NCI-H510A treated with DMSO at 0.1 percent for 48 hours (cell line): ENCODE measurements around the gene DGAT2L6.

ENCODE experiments used
- DNase-seq: peaks from one replicate; lab custom pipeline; 2025; lab: John Stamatoyannopoulos, UW

Gene DGAT2L6

DNA sequence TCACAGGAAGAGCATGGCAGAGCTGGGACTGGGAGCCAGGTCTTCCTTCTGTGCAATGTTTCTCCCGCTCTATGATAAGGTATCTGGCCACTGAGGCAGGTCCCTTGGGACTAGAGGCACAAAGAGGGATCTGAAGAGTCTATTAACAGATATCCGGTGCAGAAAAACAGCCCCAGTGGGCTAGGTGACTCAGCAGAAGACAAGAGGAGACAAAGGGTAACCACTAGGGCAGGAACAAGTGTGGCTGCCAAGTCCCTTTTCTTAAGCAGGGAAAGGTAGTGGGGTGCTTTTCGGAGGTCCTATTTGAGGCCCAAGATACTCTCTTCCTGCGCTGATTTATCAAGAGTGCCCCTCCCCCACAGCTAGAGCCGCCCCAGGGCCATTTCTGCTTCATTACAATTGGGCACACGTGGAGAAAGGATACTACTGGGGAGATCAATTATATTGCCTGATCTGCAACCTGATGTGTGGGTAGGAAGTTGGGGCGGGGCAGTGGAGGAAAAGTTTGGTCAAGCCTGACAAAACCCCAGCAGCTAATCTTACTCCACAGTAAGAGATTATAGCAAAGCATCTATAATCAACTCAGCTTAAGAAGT is at the start of gene DGAT2L6:
TSS of gene DGAT2L6 (plus strand) at position 546 of the 596 bp plus-strand sequence. CDS start 100 bp downstream, outside the sequence.
- no peak for DNase-seq

DNA sequence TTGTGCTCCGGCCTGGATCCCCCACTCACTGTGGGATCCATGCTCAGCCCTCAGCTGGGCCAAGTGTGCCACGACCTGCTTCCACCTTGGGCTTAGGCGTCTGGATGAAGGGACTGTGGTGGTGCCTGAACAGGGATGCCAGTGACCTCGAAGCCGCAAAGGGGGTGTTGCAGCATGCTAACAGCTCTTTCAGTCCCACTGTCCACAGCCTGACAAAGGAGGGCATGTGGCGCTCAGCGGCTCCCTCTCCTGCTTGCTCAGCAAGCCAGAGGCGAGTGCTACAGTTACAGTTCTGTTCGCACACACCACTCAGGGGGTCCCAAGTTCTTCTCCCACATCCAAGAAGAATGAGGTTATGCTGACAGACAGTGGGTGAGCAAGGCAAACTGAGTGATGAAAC is 49.2 kb upstream of the DGAT2L6 start:
- no peak for DNase-seq

- no peak for DNase-seq
These were observed 47.5 kb upstream of the DGAT2L6 start for GRCh38 chrX:70129816-70130215.

GRCh38 chrX:70132224-70132623 is 45.1 kb upstream of the DGAT2L6 start:
- DNase-seq = peak; percentile 14

DNA sequence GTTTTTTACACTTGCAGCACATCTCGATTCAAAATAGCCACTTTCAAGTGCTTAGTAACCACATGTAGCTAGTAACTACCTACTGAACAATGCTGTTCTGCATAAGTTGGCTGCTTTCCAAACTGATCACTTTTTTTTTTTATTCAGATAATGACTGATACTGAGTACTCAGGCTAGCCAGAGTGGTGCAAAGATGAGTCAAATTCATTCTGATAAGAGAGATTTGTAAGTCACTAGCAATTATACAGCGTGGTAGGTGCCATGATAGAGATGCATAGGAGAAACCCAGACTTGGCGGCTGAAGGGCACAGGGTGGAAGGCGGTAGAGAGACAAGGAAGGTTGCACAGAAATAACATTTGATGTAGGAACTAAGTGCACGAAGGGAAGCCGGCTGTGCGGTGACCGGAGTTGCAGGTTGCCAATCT is 44.4 kb upstream of the DGAT2L6 start:
- peak; percentile 59 for DNase-seq

DNA sequence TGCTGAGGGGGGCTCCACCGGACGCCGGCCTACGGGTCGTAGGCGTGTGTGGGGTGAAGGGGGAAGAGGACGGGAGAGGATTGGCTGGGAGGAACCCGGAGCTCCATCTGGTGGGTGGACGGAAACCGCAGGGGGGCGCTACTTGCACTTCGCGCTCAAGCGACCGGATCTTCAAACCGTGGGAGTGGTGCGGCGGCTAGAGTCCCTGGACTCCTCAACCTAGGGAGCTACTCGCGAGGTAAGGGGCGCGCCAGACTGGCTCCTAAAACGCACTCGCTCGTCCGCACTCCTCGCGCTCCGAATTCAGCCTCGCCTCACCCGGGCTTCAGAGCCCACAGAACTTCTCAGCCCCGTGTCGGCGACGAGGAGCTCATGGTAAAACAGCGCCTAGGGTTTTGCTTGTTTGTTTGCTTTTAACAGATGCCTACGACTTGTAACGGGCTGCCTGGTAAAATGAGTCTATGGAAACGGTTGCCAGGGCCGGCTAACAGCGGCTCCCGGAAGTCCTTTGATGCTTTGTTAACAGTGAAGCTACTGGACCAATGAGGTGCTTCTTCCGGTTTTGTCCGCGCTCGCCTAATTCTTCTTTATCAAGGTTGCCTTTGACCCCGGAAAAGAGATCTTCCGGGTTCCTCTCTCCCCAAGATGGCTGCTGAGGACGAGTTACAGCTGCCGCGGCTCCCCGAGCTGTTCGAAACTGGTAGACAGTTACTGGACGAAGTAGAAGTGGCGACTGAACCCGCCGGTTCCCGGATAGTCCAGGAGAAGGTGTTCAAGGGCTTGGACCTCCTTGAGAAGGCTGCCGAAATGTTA is 43.8 kb upstream of the DGAT2L6 start, which contains the start of gene IGBP1:
TSS of gene IGBP1 (plus strand) at position 145 of the 813 bp plus-strand sequence. CDS start at position 646, 501 bp downstream.
- peak; percentile 95 for DNase-seq

DNA sequence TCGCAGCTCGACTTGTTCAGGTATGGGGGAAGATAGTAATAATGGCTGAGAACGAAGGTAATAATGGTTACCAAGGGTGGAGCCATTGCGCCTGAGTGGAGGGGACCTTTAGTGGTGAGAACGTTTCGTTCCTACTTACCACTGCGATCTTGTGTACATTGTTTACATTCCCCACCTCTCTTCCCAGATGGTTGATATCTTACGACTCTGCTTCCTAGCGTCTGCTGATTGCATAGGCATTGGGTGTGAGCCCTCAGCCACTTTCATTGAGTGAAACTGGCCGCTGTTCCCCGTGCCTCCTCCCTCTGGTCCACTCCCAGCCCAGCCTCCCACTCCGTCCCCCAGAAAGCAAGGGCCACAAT is 43.2 kb upstream of the DGAT2L6 start:
- DNase-seq = peak; percentile 23

DNA sequence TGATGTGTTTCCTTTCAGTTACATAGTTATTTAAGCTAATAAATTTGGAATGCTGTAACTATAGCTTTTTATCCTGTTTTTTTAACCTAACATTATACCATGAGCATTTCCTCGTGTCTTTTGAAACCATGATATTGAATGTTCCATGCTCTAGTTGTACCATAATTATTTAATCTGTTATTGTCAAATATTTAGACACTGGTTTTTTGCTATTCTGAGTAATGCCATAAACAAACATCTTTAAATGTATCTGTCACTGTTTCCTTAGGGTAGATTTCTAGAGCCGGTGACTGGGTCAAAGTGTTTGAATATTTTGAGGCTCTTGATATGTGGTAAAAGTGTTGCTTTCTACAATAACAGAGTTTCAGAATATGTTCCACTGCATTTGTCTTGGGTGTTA is 38.7 kb upstream of the DGAT2L6 start:
- no peak for DNase-seq

GRCh38 chrX:70139736-70140135 is 37.5 kb upstream of the DGAT2L6 start:
- no peak for DNase-seq

DNA sequence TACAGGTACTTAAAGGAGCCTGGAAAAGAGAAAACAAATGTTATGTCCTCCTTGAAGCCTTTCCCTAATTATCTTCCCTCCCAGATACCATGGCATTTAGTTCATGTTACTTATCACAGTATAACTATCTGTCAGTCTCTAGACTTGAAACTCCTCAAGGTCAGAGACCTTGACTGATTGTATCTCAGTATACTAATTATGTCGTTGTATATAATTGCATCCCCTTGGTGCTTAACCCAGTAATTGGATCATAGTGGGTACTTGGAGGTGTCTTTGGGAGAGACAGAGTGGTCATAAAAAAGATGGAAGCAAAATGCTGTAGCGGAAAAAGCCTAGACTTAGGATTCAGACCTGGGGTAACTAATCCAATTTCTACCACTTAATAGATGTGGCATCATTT is 35.9 kb upstream of the DGAT2L6 start:
- no peak for DNase-seq

- DNase-seq = no peak
These were observed 10.4 kb upstream of the DGAT2L6 start for GRCh38 chrX:70166601-70167590.

DNA sequence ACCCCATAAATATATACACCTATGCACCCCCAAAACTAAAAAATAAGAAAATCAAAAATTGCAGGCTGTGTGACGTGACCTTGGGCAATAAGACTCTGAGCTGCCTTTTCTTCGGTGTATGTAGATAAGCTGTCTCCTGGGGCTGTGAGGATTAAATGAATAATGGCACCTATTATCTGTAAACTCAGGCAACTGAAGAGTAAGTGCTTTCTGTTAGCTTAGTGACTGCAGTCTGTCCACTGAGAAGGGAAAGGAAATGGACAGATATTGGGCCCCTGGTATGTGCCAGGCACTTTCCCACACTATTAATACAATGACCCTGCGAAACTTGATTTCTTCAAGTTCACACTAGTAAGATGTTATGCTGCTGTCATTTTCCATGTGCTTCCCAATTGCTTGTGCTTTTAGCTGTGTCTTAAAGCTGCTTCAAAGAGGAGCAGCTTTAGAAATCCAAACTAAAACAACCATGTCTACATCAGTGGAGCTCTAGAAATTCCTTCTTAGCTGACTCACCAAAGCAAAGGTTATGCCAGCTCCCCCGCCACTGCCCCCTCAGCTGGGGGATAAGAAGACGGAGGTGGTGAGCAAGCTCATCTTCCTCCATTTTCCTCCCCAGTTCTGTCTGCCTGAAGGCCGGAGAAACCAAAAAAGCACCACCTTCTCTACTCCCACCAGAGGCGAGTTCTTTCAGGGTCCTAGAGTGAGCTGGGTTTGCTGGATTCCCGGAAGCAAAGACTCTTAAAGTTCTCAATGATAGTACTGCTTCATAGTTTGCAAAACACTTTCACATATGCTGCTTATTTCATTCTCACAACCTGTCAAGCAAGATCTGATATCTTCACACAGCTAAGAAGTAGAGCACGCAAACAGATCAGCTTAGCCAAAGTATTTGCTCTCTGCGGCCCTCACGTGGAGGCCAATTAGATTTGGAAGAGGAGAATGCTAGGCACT is 8.8 kb upstream of the DGAT2L6 start:
- no peak for DNase-seq

GRCh38 chrX:70169281-70169680 is 8.0 kb upstream of the DGAT2L6 start:
- no peak for DNase-seq

GRCh38 chrX:70171624-70172023 is 5.7 kb upstream of the DGAT2L6 start:
- DNase-seq = no peak

DNA sequence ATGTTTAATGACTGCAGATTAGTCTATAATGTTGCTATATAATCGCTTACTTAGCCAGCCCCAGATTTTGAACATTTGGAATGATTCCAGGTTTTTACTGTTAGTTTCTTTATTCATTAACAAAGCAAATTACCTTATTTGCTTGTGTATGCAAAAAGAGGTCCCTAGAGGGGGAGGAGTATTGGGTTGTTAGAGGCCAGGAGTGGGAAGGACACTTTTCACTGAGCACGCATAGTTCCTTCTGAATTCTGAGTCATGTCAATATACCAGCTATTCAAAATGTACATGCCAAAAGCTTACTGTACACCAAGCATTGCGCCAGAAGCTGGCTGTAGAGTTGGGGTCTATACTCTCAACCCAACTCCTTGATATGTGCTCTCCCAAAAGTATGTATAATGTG is 5.1 kb upstream of the DGAT2L6 start:
- no peak for DNase-seq

GRCh38 chrX:70172964-70173363 is 4.3 kb upstream of the DGAT2L6 start:
- DNase-seq = no peak

DNA sequence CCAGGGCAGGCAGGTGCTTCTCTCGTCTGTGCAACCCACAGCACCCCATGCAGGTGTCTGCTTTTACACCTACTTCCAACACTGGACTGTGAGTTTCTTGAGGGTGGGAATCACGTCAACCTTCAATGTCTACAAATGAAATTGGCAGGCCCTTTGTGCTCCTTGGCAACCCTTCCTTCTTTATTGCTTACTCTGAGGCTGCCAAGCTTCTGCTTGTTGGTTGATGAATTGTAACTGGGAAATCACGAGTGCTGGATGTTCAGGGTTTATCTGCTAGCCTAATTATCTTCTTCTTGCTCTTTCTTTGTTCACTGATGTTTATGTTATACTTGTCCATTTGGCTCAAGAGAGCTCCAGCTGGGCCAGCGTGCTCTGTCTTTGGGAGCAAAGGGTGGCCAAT is 2.5 kb upstream of the DGAT2L6 start:
- DNase-seq = no peak

DNA sequence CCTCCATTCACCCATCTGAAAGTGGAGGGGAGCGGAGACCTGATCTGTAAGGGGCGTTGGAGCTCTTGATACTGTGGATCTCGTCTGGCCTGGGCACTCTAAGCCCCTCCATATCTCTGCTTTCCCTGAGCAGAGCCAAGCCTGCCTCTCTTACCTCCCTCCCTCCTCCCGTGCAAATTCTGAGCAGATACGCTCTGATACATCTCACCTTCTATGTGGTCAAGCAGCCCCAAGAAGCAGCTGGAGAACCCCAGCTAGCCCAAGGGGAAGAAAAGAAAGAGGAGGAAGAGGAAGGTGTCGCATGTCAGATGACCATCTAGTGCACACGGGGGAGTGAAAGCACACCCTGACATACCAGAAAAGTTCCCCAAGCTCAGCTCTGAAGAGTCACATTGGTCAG is 1.9 kb upstream of the DGAT2L6 start:
- DNase-seq = no peak

- DNase-seq = no peak
These were observed 5.8 kb downstream of the DGAT2L6 start for GRCh38 chrX:70183091-70183490.

GRCh38 chrX:70190225-70190624 is 12.9 kb downstream of the DGAT2L6 start:
- no peak for DNase-seq
